ENCODE measurements around the gene DUSP2.
"Not testable (repeated sequence)": the region's sequence is repeated elsewhere in the genome, so short reads cannot be mapped to it uniquely, and the experiment has no call there.

Gene DUSP2

GRCh38 chr2:96161898-96162297, 16.7 kb upstream of the DUSP2 start:
- no peak for DNase-seq

- not testable (repeated sequence) for DNase-seq
These were observed 15.1 kb upstream of the DUSP2 start for GRCh38 chr2:96160366-96160765.

- no peak for DNase-seq
These were observed 14.0 kb upstream of the DUSP2 start for GRCh38 chr2:96159084-96159830.

GRCh38 chr2:96158554-96158940, 13.3 kb upstream of the DUSP2 start:
- no peak for DNase-seq

- no peak for DNase-seq
These were observed 12.7 kb upstream of the DUSP2 start for GRCh38 chr2:96157649-96158553.

- no peak for DNase-seq
These were observed 11.8 kb upstream of the DUSP2 start for GRCh38 chr2:96156926-96157648.

GRCh38 chr2:96156011-96156820, 11.0 kb upstream of the DUSP2 start:
- no peak for DNase-seq

DNA sequence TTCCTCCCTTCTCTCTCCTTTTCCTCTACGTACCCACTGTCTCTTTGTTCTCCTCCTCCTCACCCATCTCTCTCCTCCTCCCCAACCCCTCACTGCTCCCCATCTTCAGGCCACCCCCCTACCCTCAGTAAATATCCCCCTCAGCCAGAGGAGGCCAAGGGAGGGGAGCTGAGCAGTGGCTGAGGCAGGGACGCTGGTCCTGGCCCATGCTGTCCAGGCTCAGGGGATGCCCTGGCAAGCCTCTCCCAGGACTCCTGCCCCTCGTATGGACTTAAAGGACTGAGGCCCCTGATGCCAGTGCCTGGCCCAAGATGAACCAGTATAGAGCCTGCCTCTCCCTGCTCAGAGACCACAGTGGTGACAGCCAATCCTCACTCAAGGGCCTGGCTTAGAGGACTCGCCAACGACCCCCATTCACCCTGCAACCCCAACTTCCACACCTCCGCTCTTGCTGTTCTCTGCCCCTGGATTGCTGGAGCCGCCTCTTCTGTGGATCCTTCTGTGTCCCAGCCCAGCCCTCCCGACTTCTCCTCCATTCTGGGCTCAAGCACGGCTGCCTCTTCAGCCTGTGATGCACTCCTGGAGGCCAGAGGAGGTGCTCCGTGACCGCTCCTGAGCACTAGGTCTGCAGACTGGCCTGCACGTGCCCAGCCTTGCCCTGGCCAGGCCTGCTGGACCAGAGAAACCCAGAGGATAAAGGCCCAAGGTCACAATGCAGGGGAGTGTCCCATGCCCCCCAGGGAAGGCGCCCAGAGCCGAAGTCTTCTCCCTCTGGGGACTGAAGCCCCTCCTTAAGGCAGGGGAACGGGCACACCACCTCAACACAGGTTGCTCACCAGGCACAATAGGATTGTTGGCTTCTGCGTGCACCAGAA, 9.5 kb upstream of the DUSP2 start:
- DNase-seq = no peak

DNA sequence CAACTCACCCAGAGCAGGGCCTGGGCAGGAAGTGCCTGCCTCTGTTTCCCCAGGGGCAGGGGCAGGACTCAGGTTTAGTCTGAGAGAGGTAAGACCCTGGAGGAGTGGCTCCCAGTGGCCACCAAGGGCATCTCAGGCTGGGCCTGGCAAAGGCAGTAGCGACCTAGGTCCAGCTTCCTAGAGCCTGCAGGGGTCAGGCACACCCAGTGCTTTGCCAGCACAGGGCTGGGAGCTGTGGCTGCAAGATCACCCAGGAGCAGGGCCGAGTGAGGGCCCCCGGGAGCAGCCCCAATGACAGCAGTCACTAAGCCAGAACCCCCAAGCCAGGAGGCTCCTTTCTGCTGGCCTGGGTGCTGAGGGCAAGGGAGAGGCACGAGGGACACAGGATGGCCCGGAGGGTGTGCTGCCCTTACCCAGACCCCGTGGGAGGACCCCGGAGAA, 8.8 kb upstream of the DUSP2 start:
- DNase-seq = no peak

- DNase-seq = no peak
These were observed 8.1 kb upstream of the DUSP2 start for GRCh38 chr2:96153291-96153713.

- no peak for DNase-seq
These were observed 7.3 kb upstream of the DUSP2 start for GRCh38 chr2:96152304-96153161.

- no peak for DNase-seq
These were observed 6.5 kb upstream of the DUSP2 start for GRCh38 chr2:96151595-96152303.

DNA sequence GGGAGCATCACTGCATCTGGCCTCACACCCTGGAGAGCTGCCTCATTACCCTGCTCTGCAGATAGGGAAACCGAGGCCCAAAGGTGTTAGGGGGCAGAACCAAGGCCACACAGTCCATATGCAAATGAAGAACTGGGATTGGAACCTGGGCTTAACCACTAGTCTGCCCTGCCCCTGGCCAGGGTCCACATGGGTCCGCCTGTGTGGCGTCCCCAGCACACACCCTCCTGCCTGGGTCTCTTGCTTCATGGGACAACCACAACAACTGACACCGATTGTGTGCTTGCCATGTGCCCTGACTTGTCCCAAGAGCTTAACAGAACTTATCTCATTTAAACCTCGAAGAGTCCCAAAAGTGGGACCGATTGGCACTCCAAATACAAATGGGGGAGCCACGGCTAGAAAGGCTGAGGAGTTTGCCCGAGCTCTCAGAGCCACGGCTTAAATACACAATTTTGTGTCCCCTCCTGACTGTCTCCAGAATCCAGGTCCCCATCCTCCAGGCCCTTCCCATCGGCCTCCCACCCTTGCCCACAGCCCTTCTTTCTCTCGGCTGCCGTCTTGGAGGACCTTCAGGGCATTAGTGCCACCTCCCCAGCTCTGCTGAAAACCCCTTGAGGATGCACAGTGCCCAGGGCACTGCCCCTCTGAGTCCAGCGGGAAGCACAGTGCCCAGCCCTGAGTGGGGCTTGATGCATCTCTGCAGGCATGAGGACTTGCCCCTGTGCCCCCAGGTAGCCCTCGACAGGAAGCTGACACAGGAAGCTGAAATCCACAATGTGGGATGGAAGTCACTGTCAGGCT, 5.8 kb upstream of the DUSP2 start:
- DNase-seq = no peak

GRCh38 chr2:96150007-96150640, 4.9 kb upstream of the DUSP2 start:
- no peak for DNase-seq

DNA sequence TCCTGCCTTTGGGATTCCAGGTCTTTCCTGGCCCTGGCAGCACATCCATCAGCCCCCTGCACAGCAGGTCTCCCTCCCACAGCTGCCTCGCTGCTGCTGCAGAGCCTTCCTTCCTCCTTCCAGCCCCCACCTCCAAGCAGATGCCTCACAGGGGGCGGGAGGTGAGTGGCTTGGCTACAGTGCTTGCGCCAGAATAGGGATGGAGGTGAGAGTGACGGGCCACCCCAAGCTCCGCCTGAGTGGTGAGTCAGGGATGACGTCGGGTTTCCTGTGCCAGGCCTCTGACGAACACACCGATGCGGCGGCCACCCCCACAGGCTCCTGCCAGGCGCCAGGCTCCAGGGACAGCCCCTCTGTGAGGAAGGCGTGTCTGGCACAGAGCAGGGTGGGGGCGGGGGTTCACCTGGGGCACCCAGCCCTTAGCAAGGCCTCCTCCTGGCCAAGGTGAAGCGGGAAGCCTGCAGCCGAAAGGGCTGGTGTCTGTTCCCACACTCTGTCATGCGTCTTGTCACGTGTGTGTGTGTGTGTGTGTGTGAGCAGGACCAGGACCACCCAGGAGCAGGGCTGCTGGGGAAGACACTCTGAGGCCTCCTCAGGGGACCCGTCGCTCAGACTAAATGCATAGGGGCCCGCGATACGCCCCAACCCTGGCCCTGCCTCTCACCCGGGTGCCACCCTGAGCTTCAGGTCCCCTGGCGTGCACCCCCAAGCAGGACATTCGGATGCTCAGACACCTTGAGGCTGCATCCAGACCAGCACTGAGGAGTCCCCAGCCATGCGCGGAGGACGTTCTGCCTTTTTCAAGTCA, 3.4 kb upstream of the DUSP2 start:
- DNase-seq = no peak

- no peak for DNase-seq
These were observed 2.5 kb upstream of the DUSP2 start for GRCh38 chr2:96147593-96148201.

Data from hippocampal formation (tissue), 2 donors.